Measurements from ENCODE around the gene SLITRK1. TPM values are rescaled to one million over a fixed set of nuclear protein-coding genes. Genes with fewer than 3 reads are reported as not detected.
A peak's percentile ranks its signal among the peaks of the same experiment; 100 is the strongest.

The SLITRK1 gene
- total RNA-seq, 1 experiment from 2014 or later: not detected

DNA sequence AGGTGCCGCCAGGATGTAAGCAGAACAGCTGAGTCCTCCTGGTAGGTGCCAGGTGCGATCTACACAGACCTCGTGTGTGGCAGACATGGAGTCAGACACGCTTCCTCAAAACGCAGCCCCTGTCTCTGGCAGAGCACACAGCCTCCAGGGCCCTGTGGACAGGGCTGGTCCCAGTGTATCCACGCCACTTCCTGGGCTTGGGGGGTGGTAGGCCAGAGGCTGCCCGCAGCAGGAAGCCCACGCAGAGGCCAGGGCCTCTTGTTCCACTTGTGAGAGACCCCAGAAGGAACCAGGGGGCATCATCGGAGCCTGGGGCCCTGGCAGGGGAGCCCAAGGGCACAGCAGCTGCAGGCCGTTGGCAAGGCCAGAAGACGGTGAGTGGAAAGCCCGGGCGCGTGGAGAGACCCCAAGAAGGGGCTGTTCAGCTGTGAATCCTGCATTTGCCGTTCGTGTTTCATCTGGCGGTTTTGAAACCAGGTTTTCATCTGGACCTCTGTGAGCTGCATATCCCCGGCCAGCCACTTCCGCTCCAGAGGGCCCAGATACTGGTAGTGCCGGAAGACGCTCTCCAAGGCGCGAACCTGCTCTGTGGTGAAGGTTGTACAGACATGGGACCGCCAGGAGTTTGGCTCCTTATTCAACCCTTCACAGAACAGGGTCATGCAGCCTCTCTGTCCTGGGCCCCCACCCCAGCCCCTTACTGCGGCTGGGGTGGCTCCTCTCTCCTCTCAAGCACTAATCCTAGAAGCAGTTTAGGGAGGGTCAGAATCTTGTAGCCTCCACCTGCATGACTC is 25.1 kb upstream of the SLITRK1 start:
- H3K4me1 Mint-ChIP-seq (ENCODE audit: insufficient read depth, unreplicated experiment): no peaks in the 10 kb centered on the region
- no peak for DNase-seq (ENCODE audit: unreplicated experiment)
- H3K27ac Mint-ChIP-seq (ENCODE audit: low read depth, unreplicated experiment): no peak overlapping the region
- intact Hi-C loops (cut with micrococcal nuclease): no loop called here
- H3K4me3 Mint-ChIP-seq (ENCODE audit: unreplicated experiment): no peak overlapping the region
- no TSS peak for BruUV-seq (replicated peaks)
- no peak for TF ChIP-seq CTCF (IDR thresholded peaks at IDR 0.05; ENCODE audit: unreplicated experiment)
- H3K27me3 Mint-ChIP-seq (ENCODE audit: insufficient read depth, unreplicated experiment): no peaks in the 10 kb centered on the region
- POLR2A ChIA-PET: no interaction called here
- CTCF ChIA-PET: no interaction called here
- H3K36me3 Mint-ChIP-seq (ENCODE audit: insufficient read depth, unreplicated experiment): no peaks in the 10 kb centered on the region
- H3K9me3 Mint-ChIP-seq (ENCODE audit: unreplicated experiment): peaks cover 6% of the 10 kb centered on the region

DNA sequence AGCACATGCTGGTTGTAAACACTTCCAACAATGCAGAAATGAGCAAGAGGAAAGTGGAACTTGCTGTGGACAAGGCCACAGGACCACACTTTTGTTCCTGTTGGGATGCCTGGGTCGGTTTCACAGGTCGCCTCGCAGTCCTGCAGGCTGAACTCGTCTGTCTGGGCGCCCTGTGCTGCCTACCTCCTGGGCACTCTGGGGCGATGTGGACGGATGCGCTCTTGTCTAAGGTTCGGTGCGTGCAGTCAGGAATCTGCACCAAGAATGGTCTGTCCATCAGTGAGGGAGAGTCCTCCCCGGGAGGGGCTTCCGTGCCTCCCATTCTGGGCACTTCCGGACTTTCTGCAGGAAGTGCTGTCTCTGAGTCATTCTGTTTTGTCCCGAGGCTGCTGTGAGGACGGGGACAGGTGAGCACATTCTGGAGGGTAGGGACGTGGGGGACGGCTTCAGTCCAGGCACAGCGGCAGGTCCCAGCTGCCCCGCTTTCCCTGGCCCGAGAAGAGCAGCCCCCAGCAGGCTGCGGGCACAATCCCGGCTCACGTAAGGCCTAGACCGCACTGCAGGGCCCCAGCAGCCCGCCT is 24.1 kb upstream of the SLITRK1 start:
- no peak overlapping the region for H3K4me3 Mint-ChIP-seq (ENCODE audit: unreplicated experiment)
- ChIA-PET CTCF (no interaction called here), POLR2A (no interaction called here)
- no peak overlapping the region for H3K27ac Mint-ChIP-seq (ENCODE audit: low read depth, unreplicated experiment)
- H3K36me3 Mint-ChIP-seq (ENCODE audit: insufficient read depth, unreplicated experiment): no peaks in the 10 kb centered on the region
- TF ChIP-seq CTCF (IDR thresholded peaks at IDR 0.05; ENCODE audit: unreplicated experiment): no peak
- no peaks in the 10 kb centered on the region for H3K27me3 Mint-ChIP-seq (ENCODE audit: insufficient read depth, unreplicated experiment)
- DNase-seq (ENCODE audit: unreplicated experiment): no peak
- H3K4me1 Mint-ChIP-seq (ENCODE audit: insufficient read depth, unreplicated experiment): no peaks in the 10 kb centered on the region
- intact Hi-C loops (cut with micrococcal nuclease): no loop called here
- BruUV-seq (replicated peaks): no TSS peak
- no peaks in the 10 kb centered on the region for H3K9me3 Mint-ChIP-seq (ENCODE audit: unreplicated experiment)

- H3K27ac Mint-ChIP-seq (ENCODE audit: low read depth, unreplicated experiment): no peak overlapping the region
- no peaks in the 10 kb centered on the region for H3K27me3 Mint-ChIP-seq (ENCODE audit: insufficient read depth, unreplicated experiment)
- intact Hi-C loops (cut with micrococcal nuclease): no loop called here
- no peaks in the 10 kb centered on the region for H3K36me3 Mint-ChIP-seq (ENCODE audit: insufficient read depth, unreplicated experiment)
- no peaks in the 10 kb centered on the region for H3K4me1 Mint-ChIP-seq (ENCODE audit: insufficient read depth, unreplicated experiment)
- DNase-seq (ENCODE audit: unreplicated experiment): no peak
- TF ChIP-seq CTCF (IDR thresholded peaks at IDR 0.05; ENCODE audit: unreplicated experiment): no peak
- no TSS peak for BruUV-seq (replicated peaks)
- no peak overlapping the region for H3K4me3 Mint-ChIP-seq (ENCODE audit: unreplicated experiment)
- ChIA-PET CTCF (no interaction called here), POLR2A (no interaction called here)
- no peaks in the 10 kb centered on the region for H3K9me3 Mint-ChIP-seq (ENCODE audit: unreplicated experiment)
Observed at GRCh38 chr13:83905641-83906040, 23.4 kb upstream of the SLITRK1 start.

DNA sequence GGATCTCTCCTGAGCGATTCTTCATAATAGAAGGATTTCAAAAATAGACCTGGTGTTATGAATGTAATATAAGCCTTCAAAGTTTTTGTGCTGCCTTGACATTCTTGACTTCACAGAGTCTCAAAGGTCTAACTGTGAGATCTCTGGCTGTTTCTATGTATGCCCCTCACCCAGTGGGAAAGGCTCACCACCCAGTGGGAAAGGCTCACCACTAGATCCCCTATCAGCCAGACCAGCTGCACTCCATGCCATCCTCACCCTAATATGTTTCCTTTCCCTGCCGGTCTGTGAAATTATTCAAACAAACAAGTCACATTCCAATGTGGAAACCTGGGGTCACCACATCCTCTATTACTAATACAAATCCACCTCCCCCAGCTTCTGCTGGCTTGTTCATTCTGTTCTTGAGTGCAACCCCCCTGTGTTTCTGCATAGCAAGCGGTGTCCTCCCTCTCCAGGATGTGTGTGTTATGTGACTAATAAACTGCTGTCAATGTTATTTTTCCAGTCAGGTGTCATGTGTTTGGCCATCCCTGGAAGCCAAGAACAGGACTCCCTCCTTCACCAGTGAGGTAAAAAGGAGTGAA is 13.8 kb upstream of the SLITRK1 start:
- ChIA-PET POLR2A (no interaction called here), CTCF (no interaction called here)
- H3K9me3 Mint-ChIP-seq (ENCODE audit: unreplicated experiment): no peaks in the 10 kb centered on the region
- no peaks in the 10 kb centered on the region for H3K36me3 Mint-ChIP-seq (ENCODE audit: insufficient read depth, unreplicated experiment)
- no peak for TF ChIP-seq CTCF (IDR thresholded peaks at IDR 0.05; ENCODE audit: unreplicated experiment)
- H3K4me1 Mint-ChIP-seq (ENCODE audit: insufficient read depth, unreplicated experiment): peaks cover 6% of the 10 kb centered on the region
- peak; percentile 67 for DNase-seq (ENCODE audit: unreplicated experiment)
- H3K27ac Mint-ChIP-seq (ENCODE audit: low read depth, unreplicated experiment): no peak overlapping the region
- intact Hi-C loops (cut with micrococcal nuclease): no loop called here
- no peak overlapping the region for H3K4me3 Mint-ChIP-seq (ENCODE audit: unreplicated experiment)
- no peaks in the 10 kb centered on the region for H3K27me3 Mint-ChIP-seq (ENCODE audit: insufficient read depth, unreplicated experiment)
- BruUV-seq (replicated peaks): no TSS peak

All from MCF 10A (cell line).